Measurements from ENCODE around the gene KLF11. TPM values are rescaled to one million over a fixed set of nuclear protein-coding genes. Genes with fewer than 3 reads are reported as not detected.

Gene KLF11
- polyA plus RNA-seq, 3 donors: 22.8 to 23.6 (median 23.4) TPM

GRCh38 chr2:10034333-10035052, 8.9 kb upstream of the KLF11 start:
- DNase-seq (ENCODE audit: extremely low read depth in 1 of 11, low read depth in 9 of 11, low spot score in 4 of 11): no peak

DNA sequence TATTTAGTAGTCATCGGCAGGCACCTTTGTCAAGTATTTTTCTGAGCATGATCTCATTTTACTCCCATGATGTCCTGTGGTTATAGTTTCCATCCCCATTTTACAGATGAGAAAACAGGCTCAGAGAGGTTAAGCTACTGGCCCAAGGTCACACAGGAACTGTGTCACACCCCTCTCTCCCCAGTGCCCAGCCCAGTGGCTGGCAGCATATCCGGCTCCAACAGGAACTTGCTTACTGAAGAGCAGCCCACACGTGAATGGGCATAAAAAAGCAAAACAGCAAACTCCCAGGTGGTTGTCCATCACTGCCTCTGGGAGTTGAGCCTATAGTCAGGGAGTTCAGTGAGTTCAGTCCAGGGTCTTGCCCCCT, 8.3 kb upstream of the KLF11 start:
- DNase-seq (ENCODE audit: extremely low read depth in 1 of 11, low read depth in 9 of 11, low spot score in 4 of 11): no peak

DNA sequence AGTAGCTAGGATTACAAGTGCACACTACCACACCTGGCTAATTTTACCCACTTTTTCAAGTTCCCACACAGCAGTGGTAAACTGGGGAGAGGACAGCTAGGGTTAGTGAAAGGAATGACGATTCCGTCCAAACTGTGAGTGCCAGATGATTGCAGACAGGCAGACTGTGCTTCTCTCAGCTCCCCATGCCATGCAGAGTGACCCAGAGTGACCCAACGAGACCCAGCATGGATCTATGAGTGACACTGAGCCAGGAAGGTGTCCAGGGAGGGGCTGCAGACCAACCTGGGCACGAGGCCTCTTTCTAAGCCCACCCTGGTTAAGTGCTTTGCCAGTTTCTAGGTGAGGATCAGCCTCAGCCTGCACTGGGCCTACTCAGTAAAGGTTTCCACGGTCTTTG, 7.7 kb upstream of the KLF11 start:
- no peak for DNase-seq (ENCODE audit: extremely low read depth in 1 of 11, low read depth in 9 of 11, low spot score in 4 of 11)

DNA sequence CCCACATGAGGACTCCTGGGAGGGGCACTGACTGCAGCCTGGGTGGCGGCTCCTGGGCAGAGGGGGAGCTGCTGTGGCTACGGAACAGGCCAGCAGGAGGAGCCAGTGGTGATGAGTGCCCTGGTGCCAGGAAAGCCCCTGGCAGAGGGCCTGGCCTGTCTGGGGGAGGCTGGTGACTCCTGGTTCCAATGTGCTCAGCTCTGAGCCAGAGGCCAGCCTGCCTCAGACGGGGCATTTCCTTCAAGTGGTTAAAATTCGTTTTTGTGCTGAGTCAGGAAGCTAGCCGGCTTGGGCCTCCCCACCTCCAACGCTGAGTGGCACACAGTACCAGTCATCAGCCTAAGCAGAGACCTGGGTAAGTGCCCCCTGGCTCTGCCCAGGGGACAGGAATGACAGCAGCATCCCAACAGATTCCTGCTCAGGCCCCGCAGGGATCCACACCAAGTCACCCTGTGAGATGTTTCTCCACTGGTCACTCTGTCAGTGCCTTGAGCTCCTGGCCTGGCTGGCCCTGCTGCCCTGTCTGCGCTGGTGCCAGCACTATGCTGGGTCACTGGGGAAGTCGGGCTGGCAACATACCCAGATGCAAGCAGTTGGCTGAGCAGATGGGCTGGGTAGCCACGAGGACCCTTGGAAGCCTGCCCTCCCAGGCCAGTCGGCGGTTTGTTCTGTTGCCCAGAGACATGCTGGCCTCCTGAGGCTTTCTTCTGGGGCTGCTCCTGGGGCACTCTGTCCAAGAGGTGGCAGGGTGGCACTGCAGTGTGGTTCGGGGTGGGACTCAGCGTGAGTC, 7.1 kb upstream of the KLF11 start:
- no peak for DNase-seq (ENCODE audit: extremely low read depth in 1 of 11, low read depth in 9 of 11, low spot score in 4 of 11)

GRCh38 chr2:10038123-10038522, 5.2 kb upstream of the KLF11 start:
- no peak for DNase-seq (ENCODE audit: extremely low read depth in 1 of 11, low read depth in 9 of 11, low spot score in 4 of 11)

- no peak for DNase-seq (ENCODE audit: extremely low read depth in 1 of 11, low read depth in 9 of 11, low spot score in 4 of 11)
These were observed 4.6 kb upstream of the KLF11 start for GRCh38 chr2:10038716-10039115.

- no peak for DNase-seq (ENCODE audit: extremely low read depth in 1 of 11, low read depth in 9 of 11, low spot score in 4 of 11)
These were observed 3.5 kb upstream of the KLF11 start for GRCh38 chr2:10039658-10040410.

GRCh38 chr2:10041711-10042110, 1.6 kb upstream of the KLF11 start:
- no peak for DNase-seq (ENCODE audit: extremely low read depth in 1 of 11, low read depth in 9 of 11, low spot score in 4 of 11)

DNA sequence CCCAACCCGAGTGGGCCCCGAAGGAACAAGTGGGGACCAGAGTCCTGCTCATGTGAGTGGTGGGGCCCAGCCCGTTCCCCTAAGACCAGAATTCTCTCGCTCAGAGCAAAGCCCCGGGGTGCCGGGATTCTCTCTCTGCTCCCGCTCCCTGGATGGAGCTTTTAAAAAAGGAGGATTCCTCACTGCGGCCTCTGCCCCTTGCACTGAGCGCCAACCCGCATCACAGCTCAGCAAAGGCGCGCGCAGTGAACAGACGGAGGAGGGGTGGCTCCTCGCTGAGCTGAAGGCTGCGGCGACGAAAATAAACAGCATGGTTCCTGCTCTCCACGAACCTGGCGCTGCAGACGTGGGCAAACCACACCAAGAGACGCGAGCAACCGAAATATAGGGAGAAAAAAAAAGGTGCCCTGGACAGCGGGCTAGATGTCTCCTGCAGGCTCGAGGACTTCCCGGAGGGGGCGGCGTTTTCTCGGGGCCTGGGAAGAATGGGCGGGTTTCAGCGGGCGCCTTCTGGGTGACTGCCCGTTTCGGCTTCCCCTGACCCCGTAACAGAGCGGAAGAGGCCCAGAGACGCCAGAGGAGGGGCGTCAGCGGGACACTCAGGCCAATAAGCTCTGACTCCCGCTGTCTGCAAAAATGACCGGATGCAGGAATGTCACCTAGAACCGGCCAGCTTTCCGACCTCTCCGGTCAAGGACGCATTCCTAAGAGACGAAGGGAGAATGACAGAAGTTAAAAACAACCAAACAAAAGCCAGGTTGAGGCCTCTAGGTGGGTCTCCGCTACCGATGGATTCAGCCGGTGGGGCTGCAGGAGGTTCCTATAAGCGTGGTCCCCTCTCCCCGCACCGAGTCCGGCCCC, 819 bp upstream of the KLF11 start:
- peak in 9 of 11 donors; percentile 66 to 80 (median 74) for DNase-seq (ENCODE audit: extremely low read depth in 1 of 11, low read depth in 9 of 11, low spot score in 4 of 11)

GRCh38 chr2:10043906-10044601, 704 bp downstream of the KLF11 start:
- DNase-seq (ENCODE audit: extremely low read depth in 1 of 11, low read depth in 9 of 11, low spot score in 4 of 11): peak; percentile 77 to 92 (median 89)

GRCh38 chr2:10045561-10046355, 2.4 kb downstream of the KLF11 start:
- DNase-seq (ENCODE audit: extremely low read depth in 1 of 11, low read depth in 9 of 11, low spot score in 4 of 11): no peak

GRCh38 chr2:10046931-10047330, 3.6 kb downstream of the KLF11 start:
- DNase-seq (ENCODE audit: extremely low read depth in 1 of 11, low read depth in 9 of 11, low spot score in 4 of 11): no peak

DNA sequence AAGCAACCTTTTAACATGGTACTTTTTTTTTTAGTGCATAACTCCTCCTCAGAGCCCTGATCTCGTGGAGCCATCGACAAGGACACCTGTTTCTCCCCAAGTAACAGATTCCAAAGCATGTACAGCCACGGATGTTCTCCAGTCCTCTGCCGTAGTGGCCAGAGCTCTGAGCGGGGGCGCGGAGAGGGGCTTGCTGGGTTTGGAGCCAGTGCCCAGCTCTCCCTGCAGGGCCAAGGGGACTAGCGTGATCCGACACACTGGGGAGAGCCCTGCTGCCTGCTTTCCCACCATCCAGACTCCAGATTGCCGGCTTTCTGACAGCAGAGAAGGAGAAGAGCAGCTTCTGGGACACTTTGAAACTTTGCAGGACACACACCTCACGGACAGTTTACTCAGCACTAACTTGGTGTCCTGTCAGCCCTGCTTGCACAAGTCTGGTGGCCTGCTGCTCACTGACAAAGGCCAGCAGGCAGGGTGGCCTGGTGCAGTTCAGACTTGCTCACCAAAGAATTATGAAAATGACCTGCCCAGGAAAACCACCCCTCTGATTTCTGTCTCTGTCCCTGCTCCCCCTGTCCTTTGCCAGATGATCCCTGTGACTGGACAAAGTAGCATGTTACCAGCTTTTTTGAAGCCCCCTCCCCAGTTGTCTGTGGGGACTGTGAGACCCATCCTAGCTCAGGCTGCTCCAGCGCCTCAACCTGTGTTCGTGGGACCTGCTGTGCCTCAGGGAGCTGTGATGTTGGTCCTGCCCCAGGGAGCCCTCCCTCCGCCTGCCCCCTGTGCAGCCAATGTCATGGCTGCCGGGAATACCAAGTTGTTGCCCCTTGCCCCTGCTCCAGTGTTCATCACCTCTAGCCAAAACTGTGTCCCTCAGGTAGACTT, 4.5 kb downstream of the KLF11 start:
- DNase-seq (ENCODE audit: extremely low read depth in 1 of 11, low read depth in 9 of 11, low spot score in 4 of 11): no peak

DNA sequence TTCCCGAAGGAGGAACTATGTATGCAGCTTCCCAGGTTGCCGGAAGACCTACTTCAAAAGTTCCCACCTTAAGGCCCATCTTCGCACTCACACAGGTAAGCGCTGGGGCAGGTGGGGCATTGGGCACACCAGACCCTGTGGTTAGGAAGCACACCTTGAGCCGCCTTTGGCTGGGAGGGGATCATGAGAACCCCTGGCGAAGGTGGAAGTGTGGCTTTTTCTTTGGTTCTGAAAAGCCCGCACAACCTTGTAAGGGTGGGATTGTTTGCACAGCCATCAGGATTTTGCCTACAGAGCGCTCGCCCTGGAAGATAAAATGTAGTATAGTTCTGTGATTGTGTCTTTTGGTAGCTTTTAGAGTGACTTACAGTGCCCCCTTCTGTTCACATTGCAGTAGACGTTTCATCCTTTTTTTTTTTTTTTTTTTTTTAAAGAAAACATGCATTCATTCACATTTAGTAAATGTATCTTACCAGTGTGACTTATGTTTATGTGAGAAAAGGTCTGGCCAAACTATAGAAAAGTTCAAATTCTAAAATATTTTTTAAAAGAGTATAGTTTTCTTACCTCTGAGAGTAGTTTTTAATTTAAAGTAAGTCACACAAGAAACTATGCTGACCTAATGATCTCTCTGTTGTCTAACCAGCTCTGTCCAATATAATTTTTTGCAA, 5.3 kb downstream of the KLF11 start:
- peak in 6 of 11 donors; percentile 36 to 68 (median 52) for DNase-seq (ENCODE audit: extremely low read depth in 1 of 11, low read depth in 9 of 11, low spot score in 4 of 11)

GRCh38 chr2:10052216-10052615, 8.9 kb downstream of the KLF11 start:
- DNase-seq (ENCODE audit: extremely low read depth in 1 of 11, low read depth in 9 of 11, low spot score in 4 of 11): no peak

GRCh38 chr2:10053351-10053750, 10.0 kb downstream of the KLF11 start:
- no peak for DNase-seq (ENCODE audit: extremely low read depth in 1 of 11, low read depth in 9 of 11, low spot score in 4 of 11)
